Kidney glomerular epithelial cell (primary cell): ENCODE results near the gene AGO3.

ENCODE experiments used
- DNase-seq: peaks from one replicate; lab custom pipeline; 2025; lab: John Stamatoyannopoulos, UW

Gene AGO3

DNA sequence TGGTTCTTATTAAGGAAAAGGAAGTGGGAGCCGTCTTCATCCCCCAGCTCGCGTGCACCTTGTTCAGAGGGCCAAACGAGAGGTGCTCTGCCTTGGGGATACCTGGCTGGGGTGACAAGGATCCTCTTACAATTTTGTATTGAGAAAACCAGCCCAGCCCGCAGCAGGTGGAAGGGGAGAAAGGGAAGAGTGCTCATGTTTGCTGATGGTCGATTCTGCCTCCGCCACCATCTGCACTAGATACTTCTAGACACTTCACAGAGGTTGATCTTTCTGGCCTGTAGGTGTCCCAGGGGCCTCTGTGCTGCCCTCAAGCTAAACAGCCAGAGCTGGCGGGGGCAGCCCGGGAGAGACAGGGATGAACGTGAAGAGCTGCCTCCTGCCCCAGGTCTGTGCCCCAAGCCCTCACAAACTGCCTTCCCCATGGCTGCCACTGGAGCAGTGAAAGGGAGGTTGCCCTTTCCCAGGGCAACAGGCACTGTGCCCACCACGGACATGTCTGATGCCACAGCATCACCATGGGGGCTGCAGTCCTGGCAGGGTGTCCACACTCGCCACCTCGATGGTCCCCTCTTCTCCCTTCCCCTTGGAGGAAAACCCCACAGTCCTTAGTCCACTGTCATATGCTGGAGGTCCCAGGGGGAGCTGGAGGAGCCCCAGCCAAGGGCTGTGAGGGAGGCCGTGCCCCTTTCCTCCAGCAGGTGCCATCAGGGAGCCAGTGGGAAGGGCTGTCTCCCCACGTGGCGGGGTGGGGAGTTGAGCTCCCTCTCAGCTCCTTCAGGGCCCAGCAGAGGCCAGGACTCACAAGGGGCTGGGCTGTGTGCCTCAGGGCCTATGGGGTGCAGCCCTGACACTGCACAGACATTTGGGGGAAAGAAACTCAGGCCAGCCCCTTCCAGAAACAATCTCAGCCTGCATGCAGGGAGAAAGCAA lies 165.9 kb downstream of the AGO3 start:
- no peak for DNase-seq

GRCh38 chr1:36097693-36098585 lies 167.0 kb downstream of the AGO3 start:
- DNase-seq, result no peak

DNA sequence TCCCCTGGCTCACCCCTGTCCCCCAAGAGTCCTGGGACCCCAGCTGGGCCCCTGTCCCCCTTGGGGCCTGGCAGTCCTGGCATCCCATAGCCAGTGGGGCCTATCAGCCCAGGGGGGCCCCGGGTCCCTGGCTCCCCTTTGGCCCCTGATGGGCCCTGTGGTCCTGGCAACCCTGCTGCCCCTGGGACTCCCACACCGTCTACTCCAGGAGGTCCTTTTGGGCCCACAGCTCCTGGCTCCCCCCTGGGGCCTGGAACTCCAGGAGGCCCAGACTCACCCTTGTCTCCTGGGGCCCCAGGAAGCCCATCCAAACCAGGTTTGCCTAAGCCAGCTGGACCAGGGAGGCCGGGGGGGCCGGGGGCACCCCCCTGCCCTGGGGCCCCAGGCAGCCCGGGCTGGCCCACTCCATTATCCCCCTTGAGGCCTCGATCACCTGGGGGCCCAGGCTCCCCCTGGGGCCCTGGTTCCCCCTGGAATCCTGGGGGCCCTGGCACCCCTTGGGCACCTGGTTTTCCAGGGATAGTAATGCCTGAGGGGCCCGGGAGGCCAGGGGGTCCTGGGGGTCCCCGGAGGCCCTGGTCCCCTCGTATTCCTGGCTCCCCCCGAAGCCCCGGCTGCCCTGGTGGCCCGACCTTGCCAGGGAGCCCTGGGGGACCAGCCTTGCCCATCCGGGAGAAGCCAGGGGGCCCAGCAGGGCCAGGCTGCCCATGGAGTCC lies 167.9 kb downstream of the AGO3 start:
- DNase-seq, result no peak

DNA sequence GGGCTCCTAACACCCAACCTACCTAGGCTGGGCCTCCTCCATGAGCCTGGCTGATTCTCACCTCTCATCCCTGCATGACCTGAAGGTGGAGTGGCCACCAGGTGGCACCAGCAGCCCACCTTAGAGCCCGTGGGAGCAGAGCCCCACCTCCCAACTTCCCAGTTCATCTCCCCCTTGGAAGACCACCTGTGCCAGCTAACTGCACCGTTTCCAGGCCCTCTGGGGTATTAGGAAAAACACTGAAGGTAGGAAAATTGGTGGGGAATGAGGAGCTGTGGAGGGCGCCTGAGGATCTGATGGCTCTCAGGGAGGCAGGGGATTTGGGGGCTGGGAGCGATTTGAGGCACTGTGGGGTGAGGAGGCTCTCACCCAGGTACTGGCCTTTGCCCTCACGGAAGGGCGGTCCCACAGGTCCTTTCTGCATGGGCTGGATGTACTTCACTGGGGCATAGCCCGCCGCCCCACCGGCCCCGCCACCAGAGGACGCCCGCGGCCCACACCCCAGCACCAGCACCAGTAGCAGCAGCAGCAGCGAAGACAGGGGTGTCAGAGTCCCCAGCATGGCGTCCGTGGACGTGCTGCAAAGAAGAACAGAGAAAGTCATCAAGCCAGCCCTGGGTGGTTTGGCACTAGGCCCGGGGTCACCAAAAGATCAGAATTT lies 168.9 kb downstream of the AGO3 start:
- DNase-seq, result peak; percentile 50

GRCh38 chr1:36100376-36100775 lies 169.5 kb downstream of the AGO3 start:
- no peak for DNase-seq

GRCh38 chr1:36101546-36101945 lies 170.6 kb downstream of the AGO3 start:
- DNase-seq, result no peak

- no peak for DNase-seq
Measured at GRCh38 chr1:36106269-36106668, 175.4 kb downstream of the AGO3 start.

DNA sequence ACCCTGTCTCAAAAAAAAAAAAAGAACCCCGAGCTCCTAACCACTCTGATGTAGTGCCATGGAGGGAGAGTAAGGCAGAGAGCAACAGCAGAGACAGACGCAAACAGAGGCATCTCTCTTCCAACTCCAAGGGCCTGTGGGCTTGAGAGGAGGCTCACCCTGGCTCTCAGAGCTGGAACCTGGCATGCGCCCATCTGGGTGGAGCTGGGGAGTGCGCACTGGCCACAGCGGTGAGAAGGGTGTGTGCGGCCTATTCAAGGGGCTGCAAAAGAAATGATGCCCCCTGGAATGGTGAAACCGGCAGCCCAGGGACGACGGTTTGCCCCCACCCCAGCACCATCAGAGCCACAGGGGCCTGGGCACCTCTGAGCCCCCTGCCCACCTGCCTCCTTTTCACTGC lies 176.5 kb downstream of the AGO3 start:
- no peak for DNase-seq

GRCh38 chr1:36108314-36108713 lies 177.4 kb downstream of the AGO3 start:
- no peak for DNase-seq

DNA sequence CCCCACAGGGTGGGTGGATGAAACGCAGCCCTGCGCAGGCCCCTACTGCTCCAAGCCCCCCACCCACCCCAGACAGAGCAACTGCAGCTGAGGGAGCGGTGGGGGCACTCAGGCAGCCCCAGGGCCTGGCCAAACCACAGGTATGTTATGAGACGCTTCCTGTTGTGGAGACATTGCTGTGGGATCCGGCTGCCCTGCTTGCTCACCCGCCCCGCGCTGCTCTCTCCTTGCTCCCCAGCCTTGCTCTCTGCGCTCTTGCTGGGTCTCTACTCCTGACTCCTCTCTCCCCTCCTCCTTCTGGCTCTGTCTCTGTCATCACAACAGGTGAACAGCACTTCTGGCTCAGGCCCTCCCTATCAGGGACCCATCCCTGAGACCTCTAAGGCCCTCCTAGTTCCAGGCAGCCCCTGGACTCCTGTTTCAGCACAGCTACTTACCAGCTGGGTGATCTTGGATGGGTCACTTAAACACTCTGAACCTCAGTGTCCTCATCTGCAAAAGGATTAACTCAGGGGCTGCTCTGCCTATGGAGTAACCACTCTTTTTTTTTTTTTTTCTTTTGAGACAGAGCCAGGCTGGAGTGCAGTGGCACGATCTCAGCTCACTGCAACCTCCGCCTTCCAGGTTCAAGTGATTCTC lies 178.3 kb downstream of the AGO3 start:
- DNase-seq, result peak; percentile 81

- DNase-seq, result no peak
Measured at GRCh38 chr1:36111151-36111550, 180.2 kb downstream of the AGO3 start.

DNA sequence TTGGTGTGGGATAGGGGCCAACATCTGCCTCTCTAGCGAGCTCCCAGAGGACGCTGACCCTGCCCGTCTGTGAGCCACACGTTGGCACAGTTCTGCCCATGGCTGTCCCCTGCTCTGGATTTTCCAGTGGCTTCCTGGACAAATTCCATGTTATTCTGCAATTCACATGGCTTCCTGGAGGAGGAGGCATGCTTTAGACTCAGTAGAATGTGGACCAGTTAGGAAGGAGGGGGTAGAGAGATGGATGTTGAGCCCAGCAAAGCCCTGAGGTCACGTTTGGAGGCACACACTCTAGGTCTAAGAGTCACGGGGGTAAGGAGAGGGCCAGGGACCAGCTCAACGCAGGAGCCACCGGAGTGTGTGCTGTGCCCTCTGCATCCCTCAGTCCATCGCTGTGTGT lies 181.9 kb downstream of the AGO3 start:
- no peak for DNase-seq

DNA sequence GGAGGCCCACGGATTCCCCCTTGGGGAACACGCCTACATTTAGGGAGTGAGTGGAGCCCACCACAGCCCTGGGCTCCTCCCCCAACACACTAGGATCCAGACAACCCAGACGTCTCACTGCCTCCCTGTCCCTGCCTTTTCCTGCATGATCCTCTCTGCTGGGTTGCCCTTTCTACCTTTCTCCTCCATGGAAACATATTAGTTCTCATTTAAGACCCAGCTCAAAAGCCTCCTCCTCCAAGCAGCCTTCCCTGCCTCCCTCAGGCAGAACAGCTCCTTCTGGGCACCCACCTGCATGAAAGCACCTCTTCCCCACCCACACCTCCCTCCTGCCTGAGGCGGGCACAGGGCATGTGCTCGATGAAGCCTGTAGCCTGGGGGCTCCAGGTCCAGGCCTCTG lies 183.5 kb downstream of the AGO3 start:
- DNase-seq, result no peak

DNA sequence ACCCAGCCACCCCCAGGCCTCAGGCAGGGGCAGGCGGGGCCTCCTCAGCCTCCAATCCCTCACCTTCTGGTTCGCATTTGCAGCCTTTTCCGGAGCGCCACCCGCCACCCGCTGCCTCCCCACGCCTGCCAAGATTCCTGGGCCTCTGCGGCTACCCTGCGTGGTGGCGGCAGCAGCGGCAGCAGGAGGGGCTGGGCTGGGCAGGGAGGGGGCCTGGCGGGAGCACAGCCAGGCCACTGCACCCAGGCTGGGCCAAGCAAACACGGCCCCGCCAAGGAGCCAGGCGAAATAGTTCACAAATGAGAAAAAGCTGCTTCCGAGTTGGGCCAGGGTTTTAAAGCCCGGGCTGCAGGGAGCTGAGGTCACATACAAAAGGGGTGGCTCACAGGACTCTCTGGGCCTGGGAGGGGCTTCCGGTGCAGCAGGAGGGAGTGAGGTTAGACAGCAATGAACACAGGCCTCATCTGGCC lies 184.3 kb downstream of the AGO3 start:
- DNase-seq, result no peak

DNA sequence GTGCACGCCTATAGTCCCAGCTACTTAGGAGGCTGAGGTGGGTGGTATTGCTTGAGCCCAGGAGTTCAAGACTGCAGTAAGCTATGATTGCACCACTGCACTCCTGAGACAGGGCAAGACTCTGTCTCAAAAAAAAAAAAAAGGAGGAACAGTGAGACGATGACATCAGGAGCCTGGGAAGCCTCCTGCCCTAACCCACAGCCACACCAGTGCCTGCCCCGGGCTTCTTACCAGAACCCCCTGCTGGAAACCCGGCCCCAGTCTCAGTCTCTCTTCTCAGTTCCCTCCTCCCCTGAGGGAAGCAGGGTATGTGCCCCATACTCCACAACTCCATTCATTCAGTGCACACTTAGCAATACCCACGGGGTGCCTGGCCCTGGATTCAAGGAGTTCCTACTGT lies 185.0 kb downstream of the AGO3 start:
- DNase-seq, result no peak

DNA sequence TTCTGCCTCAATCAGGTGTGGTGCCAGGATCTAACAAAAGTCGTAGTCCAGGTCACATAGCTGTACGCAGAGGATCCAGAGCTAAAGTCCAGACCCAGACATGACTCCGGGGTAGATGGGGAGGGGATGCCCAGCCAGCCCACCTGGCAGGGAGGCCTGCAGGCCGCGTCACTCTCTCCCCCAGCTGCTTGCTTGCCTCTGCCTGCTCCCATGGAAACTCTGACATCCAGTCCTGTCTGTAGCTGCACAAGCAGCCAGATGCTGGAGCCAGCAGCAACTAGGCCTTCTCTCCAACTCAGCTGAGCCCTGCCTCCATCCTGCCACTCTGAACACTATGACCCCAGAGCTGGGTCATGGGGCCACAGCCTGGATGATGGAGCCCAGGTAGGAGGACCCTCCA lies 186.0 kb downstream of the AGO3 start:
- DNase-seq, result no peak

DNA sequence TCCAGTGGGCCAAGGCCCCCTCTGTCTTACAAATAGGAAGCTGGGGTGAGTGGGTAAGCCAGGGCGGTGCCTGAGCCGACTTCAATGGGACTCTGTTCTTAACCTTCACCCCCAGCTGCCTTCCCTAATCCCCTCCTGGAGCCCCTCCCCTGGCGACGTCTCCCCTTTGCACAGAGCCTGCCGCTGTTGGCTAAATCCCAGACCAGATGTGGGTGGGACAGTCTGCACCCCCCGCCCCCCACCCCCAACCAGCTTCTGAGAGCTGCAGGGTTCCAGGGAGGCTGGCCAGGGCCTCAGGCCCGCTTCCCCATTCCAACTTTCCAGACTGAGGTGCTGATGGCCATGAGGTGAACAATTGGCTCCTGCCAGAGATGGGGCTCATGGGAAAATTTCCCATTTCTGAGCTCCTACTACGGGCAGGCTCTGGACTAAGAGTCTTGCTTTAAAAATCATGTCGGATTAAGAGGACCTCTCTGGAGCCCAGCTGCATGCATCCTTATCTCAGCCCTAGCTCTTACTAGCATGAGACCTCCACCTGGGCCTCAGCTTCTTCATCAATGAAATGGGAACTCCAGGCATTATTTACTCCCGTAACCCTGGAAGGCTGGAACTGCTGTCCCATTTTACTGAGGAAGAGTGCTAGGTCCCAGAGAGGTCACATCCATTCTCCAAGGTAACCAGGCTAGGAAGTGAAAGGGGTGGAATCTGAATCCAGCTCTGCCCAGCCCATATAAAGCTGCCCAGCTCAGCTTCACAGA lies 187.7 kb downstream of the AGO3 start:
- no peak for DNase-seq

- DNase-seq, result no peak
Measured at GRCh38 chr1:36119456-36119855, 188.6 kb downstream of the AGO3 start.
